ENCODE data around the gene NRAP. TPM values are rescaled to one million over a fixed set of nuclear protein-coding genes. Genes with fewer than 3 reads are reported as not detected.

NRAP gene
- total RNA-seq, 1 experiment from 2014 or later, result not detected

DNA sequence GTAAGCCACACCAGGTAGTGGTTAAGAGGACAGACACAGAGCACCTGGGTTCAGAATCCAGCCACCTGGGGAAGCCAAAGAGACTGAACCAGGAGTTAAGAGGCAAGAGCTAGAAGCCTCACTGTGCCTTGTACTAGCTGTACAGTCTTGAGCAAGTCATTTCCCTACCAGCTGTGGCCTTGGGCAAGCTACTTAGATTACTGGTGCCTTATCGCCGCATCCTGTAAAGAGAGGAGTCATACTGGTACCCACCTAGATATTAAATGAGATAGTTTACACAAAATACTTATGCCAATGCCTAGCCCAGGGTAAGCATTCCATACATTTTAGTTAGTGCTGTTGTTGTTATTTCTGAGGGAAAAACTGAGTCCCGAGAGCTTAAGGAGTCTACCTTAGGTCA, 63.3 kb downstream of the NRAP start:
- H2BK120ac ChIP-seq (ENCODE audit: low read depth, low read length, poor library complexity, severe bottlenecking), result no peak overlapping the region
- no peak overlapping the region for H4K5ac ChIP-seq (ENCODE audit: insufficient read length, low read depth, low read length)
- H2BK12ac ChIP-seq (ENCODE audit: insufficient read length, low read depth, low read length), result no peak overlapping the region
- no peaks in the 10 kb centered on the region for H4K20me1 ChIP-seq (ENCODE audit: control insufficient read depth, insufficient read depth, insufficient read length)
- H2AFZ ChIP-seq (ENCODE audit: low read length), result no peak overlapping the region
- no peak overlapping the region for H2BK20ac ChIP-seq (ENCODE audit: low read depth, low read length, poor library complexity, severe bottlenecking)
- no peak for TF ChIP-seq CTCF (conservative IDR thresholded peaks at IDR 0.05)
- Mint-ChIP-seq H3K27me3 (ENCODE audit: low read depth) (peaks cover 39% of the 10 kb centered on the region), H3K4me3 (no peak overlapping the region), H3K36me3 (ENCODE audit: insufficient read depth in 1 of 3, low read depth in 3 of 3) (no peaks in the 10 kb centered on the region), H3K27ac (no peak overlapping the region), H3K4me1 (no peaks in the 10 kb centered on the region), H3K9me3 (no peaks in the 10 kb centered on the region)
- H3K23ac ChIP-seq (ENCODE audit: insufficient read length, low read depth, low read length), result no peak overlapping the region
- no peak overlapping the region for H2BK15ac ChIP-seq (ENCODE audit: low read depth, low read length)
- H3K23me2 ChIP-seq (ENCODE audit: insufficient read length, low read depth, low read length, poor library complexity, severe bottlenecking), result no peaks in the 10 kb centered on the region
- no peaks in the 10 kb centered on the region for H3K27me3 ChIP-seq (ENCODE audit: insufficient read depth, low read length)
- no peaks in the 10 kb centered on the region for H3K79me2 ChIP-seq (ENCODE audit: insufficient read depth, low read length)
- no peak overlapping the region for H2BK5ac ChIP-seq (ENCODE audit: insufficient read length, low read length)
- DNase-seq, result no peak
- H3K9ac ChIP-seq (ENCODE audit: extremely low read depth, insufficient read length, low read length), result no peak overlapping the region
- H3K9me3 ChIP-seq (ENCODE audit: control insufficient read depth, low read depth, low read length), result no peaks in the 10 kb centered on the region
- no peak overlapping the region for H3K18ac ChIP-seq (ENCODE audit: insufficient read length, low read depth, low read length)
- no peak overlapping the region for H3K14ac ChIP-seq (ENCODE audit: insufficient read depth, low read length)
- no peak overlapping the region for H3K27ac ChIP-seq (ENCODE audit: insufficient read length, low read depth, low read length)
- H3K4me1 ChIP-seq (ENCODE audit: insufficient read depth, low read length), result no peaks in the 10 kb centered on the region
- no peaks in the 10 kb centered on the region for H3K79me1 ChIP-seq (ENCODE audit: insufficient read depth, low read depth, low read length, poor library complexity, severe bottlenecking)
- no peak overlapping the region for H3K4ac ChIP-seq (ENCODE audit: low read depth, low read length)
- no peak overlapping the region for H2AK5ac ChIP-seq (ENCODE audit: insufficient read length, low read length)
- H3K56ac ChIP-seq (ENCODE audit: insufficient read length, low read depth, low read length), result no peak overlapping the region
- no peak overlapping the region for H4K8ac ChIP-seq (replicated peaks; ENCODE audit: insufficient read length, low read depth, low read length)
- no CpG with 5 or more reads among the region's 3 CpGs for WGBS (ENCODE audit: extremely low coverage, insufficient read length, low lambda C conversion rate)
- no peak overlapping the region for H3K4me2 ChIP-seq (ENCODE audit: insufficient read depth, insufficient read length, low read length)
- no peak overlapping the region for H4K91ac ChIP-seq (ENCODE audit: insufficient read length, low read depth, low read length)
- no peak overlapping the region for H3T11ph ChIP-seq (ENCODE audit: low read length)

All from H9 (cell line).